H1 (cell line): ENCODE data around the gene E2F3. TPM values are rescaled to one million over a fixed set of nuclear protein-coding genes. Genes with fewer than 3 reads are reported as not detected.
"Not testable (repeated sequence)": the region's sequence is repeated elsewhere in the genome, so short reads cannot be mapped to it uniquely, and the experiment has no call there.

Experiments used
- CTCF ChIA-PET: fragments of 300-600 bp; sonication (Branson Sonifier 250); formaldehyde crosslinking; loops from one replicate; lab custom pipeline; 2021; ENCODE audit not compliant: partially characterized antibody; lab: Charles Lee
- POLR2A ChIA-PET: fragments of 300-600 bp; sonication (Branson Sonifier 250); formaldehyde crosslinking; loops from one replicate; lab custom pipeline; 2021; ENCODE audit warnings: inconsistent platforms; ENCODE audit not compliant: partially characterized antibody; lab: Charles Lee
- DNase-seq, 2 experiments: peaks; one replicate each; pipeline versions ENCODE4 v3.0.0 to v3.0.0-alpha.2; 2010 to 2022; ENCODE audit warnings: low spot score in 2 of 2, low read depth in 1 of 2, mixed read lengths in 1 of 2
- FAIRE-seq: peaks from 2 replicates; lab custom pipeline; 2011; peaks lifted over from hg19 to GRCh38; lab: Jason Lieb, UNC
- H2AFZ ChIP-seq: 2 replicates; pipeline ENCODE4 v1.8.1; 2012; ENCODE audit warnings: low read length, inconsistent platforms
- H2AK5ac ChIP-seq: 2 replicates; pipeline ENCODE4 v1.6.1; 2013; ENCODE audit warnings: low read depth, low read length
- H2BK120ac ChIP-seq: replicated peaks from 2 replicates; pipeline ENCODE3; 2013; ENCODE audit warnings: low read depth, low read length, inconsistent platforms
- H2BK12ac ChIP-seq: 2 replicates; pipeline ENCODE4 v1.6.1; 2013; ENCODE audit warnings: low read depth, low read length
- H2BK15ac ChIP-seq: 2 replicates; pipeline ENCODE4 v1.6.1; 2013; ENCODE audit warnings: low read length
- H2BK20ac ChIP-seq: 2 replicates; pipeline ENCODE4 v1.6.1; 2013; ENCODE audit warnings: low read length
- H2BK5ac ChIP-seq: 2 replicates; pipeline ENCODE4 v1.6.1; 2013; ENCODE audit warnings: low read depth, low read length
- H3K14ac ChIP-seq: 2 replicates; pipeline ENCODE4 v1.6.1; 2013; ENCODE audit warnings: inconsistent platforms; ENCODE audit not compliant: insufficient read length
- H3K18ac ChIP-seq: 2 replicates; pipeline ENCODE4 v1.6.1; 2013; ENCODE audit warnings: low read length; ENCODE audit errors: extremely low read depth
- H3K23ac ChIP-seq: 2 replicates; pipeline ENCODE4 v1.6.1; 2013; ENCODE audit warnings: inconsistent platforms; ENCODE audit not compliant: insufficient read length
- H3K23me2 ChIP-seq: 2 replicates; pipeline ENCODE4 v1.6.1; 2013; ENCODE audit warnings: low read depth, low read length
- H3K27ac ChIP-seq: 2 replicates; pipeline ENCODE4 v1.6.1; 2011; ENCODE audit warnings: low read depth, low read length, inconsistent platforms
- H3K27me3 ChIP-seq, 4 experiments: replicated peaks in 1 of 4; 1 replicate in 1 of 4; 2 replicates in 3 of 4; pipeline versions ENCODE4 v1.6.1 to v1.8.1; 2011 to 2013; ENCODE audit warnings: low read length in 3 of 4, mild to moderate bottlenecking in 3 of 4, inconsistent platforms in 2 of 4, mixed read lengths in 2 of 4, moderate library complexity in 1 of 4; ENCODE audit not compliant: control insufficient read depth in 3 of 4, insufficient read depth in 3 of 4; ENCODE audit errors: extremely low read depth in 1 of 4
- H3K36me3 ChIP-seq, 4 experiments: 2 replicates each; pipeline versions ENCODE4 v1.6.1 to v1.8.1; 2011 to 2013; ENCODE audit warnings: mild to moderate bottlenecking in 4 of 4, low read length in 3 of 4, moderate library complexity in 2 of 4, control low read depth in 1 of 4, inconsistent platforms in 1 of 4; ENCODE audit not compliant: insufficient read depth in 4 of 4, control insufficient read depth in 2 of 4
- H3K4ac ChIP-seq: replicated peaks from 2 replicates; pipeline ENCODE3; 2013; ENCODE audit warnings: low read length, low read depth, mixed read lengths, inconsistent platforms; ENCODE audit not compliant: insufficient read length
- H3K4me1 ChIP-seq, 4 experiments: replicated peaks in 1 of 4; 1 replicate in 1 of 4; 2 replicates in 3 of 4; pipeline versions ENCODE4 v1.6.1 to v1.8.1; 2011 to 2013; ENCODE audit warnings: low read length in 3 of 4, inconsistent platforms in 2 of 4, mixed read lengths in 1 of 4; ENCODE audit not compliant: insufficient read depth in 4 of 4, control insufficient read depth in 3 of 4
- H3K4me2 ChIP-seq, 2 experiments: 2 replicates each; pipeline versions ENCODE4 v1.6.1 to v1.8.1; 2011 to 2013; ENCODE audit warnings: low read depth in 2 of 2, low read length in 2 of 2, control low read depth in 1 of 2, inconsistent platforms in 1 of 2, mild to moderate bottlenecking in 1 of 2; ENCODE audit not compliant: insufficient read depth in 1 of 2
- H3K4me3 ChIP-seq, 4 experiments: fragments of 200-600, 300-600 bp in 1 of 4; sonication (generic), shearing (Covaris generic), sonication (Bioruptor Twin) in 1 of 4; 2 replicates each; pipeline versions ENCODE4 v1.5.1 to v1.8.1; 2011 to 2016; ENCODE audit warnings: low read length in 4 of 4, low read depth in 3 of 4, control low read depth in 2 of 4, inconsistent platforms in 2 of 4, mild to moderate bottlenecking in 2 of 4, mixed read lengths in 1 of 4, moderate library complexity in 1 of 4; ENCODE audit not compliant: insufficient read depth in 2 of 4; ENCODE audit errors: extremely low read depth in 1 of 4
- H3K56ac ChIP-seq: replicated peaks from 2 replicates; pipeline ENCODE3; 2013; ENCODE audit warnings: low read depth, mild to moderate bottlenecking, mixed read lengths, low read length, inconsistent platforms; ENCODE audit not compliant: insufficient read length
- H3K79me1 ChIP-seq: 2 replicates; pipeline ENCODE4 v1.6.1; 2013; ENCODE audit warnings: low read depth, low read length, control low read depth
- H3K79me2 ChIP-seq, 2 experiments: 2 replicates each; pipeline versions ENCODE4 v1.6.1 to v1.8.1; 2012 to 2013; ENCODE audit warnings: low read length in 2 of 2, mild to moderate bottlenecking in 2 of 2, inconsistent platforms in 1 of 2; ENCODE audit not compliant: insufficient read depth in 2 of 2, control insufficient read depth in 1 of 2
- H3K9ac ChIP-seq, 4 experiments: replicated peaks in 1 of 4; 1 replicate in 1 of 4; 2 replicates in 3 of 4; pipeline versions ENCODE4 v1.6.1 to v1.8.1; 2011 to 2013; ENCODE audit warnings: low read depth in 3 of 4, low read length in 3 of 4, control low read depth in 2 of 4, mild to moderate bottlenecking in 2 of 4, moderate library complexity in 2 of 4, inconsistent platforms in 1 of 4; ENCODE audit errors: extremely low read depth in 1 of 4
- H3K9me3 ChIP-seq, 2 experiments: 2 replicates each; pipeline versions ENCODE4 v1.6.1 to v1.8.1; 2012 to 2013; ENCODE audit warnings: mild to moderate bottlenecking in 2 of 2, moderate library complexity in 2 of 2, control low read depth in 1 of 2, inconsistent platforms in 1 of 2, low read depth in 1 of 2, low read length in 1 of 2, mixed read lengths in 1 of 2; ENCODE audit not compliant: insufficient read depth in 2 of 2
- H4K20me1 ChIP-seq, 2 experiments: replicated peaks in 1 of 2; 2 replicates each; pipeline versions ENCODE3 to v1.8.1; 2011 to 2013; ENCODE audit warnings: inconsistent platforms in 2 of 2, low read length in 2 of 2, mild to moderate bottlenecking in 1 of 2; ENCODE audit not compliant: insufficient read depth in 2 of 2, control insufficient read depth in 1 of 2
- H4K5ac ChIP-seq: 2 replicates; pipeline ENCODE4 v1.6.1; 2013; ENCODE audit warnings: low read length, low read depth, mixed read lengths, inconsistent platforms; ENCODE audit not compliant: insufficient read length
- H4K8ac ChIP-seq: 2 replicates; pipeline ENCODE4 v1.8.0; 2013; ENCODE audit warnings: mild to moderate bottlenecking, moderate library complexity, low read length, inconsistent platforms; ENCODE audit not compliant: insufficient read depth; ENCODE audit errors: extremely low read depth
- H4K91ac ChIP-seq: replicated peaks from 2 replicates; pipeline ENCODE3; 2013; ENCODE audit warnings: low read length, mixed read lengths, inconsistent platforms; ENCODE audit not compliant: insufficient read length
- WGBS, 2 experiments: shearing (Covaris generic) in 1 of 2; methylation state at CpG; one replicate each; pipeline versions ENCODE4 v1.1.6 to v1.1.7; 2013 to 2015; ENCODE audit warnings: low lambda C conversion rate in 2 of 2, mixed read lengths in 2 of 2, inconsistent platforms in 1 of 2, low coverage in 1 of 2, missing lambda C conversion rate in 1 of 2; ENCODE audit not compliant: insufficient replicate concordance in 2 of 2, insufficient coverage in 1 of 2, insufficient read length in 1 of 2; ENCODE audit errors: extremely low coverage in 1 of 2, missing lambda C conversion rate in 1 of 2; 5-methylcytosine and 5-hydroxymethylcytosine counted together
- polyA plus RNA-seq, 7 experiments: library from polyadenylated mRNA; depleted of rRNA in 3 of 7; stranded (reverse) in 5 of 7; unstranded in 2 of 7; fragments of >200 nt in 5 of 7; fragments of 200-250 nt in 2 of 7; gene quantifications; 1 replicate in 5 of 7; 2 replicates in 1 of 7; 4 replicates in 1 of 7; pipeline versions ENCODE4 v1.2.1 to v1.2.3, GENCODE V29; 2011 to 2013; ENCODE audit warnings: missing spikeins in 2 of 7, mixed read lengths in 2 of 7
- total RNA-seq: library from RNA; stranded (reverse); fragmentation: NEBNext Ultra II Directional; extraction: Animal tissue kit (Norgen Biotek cat#: 25700); gene quantifications from 2 replicates; pipeline ENCODE4 v1.2.1, GENCODE V29; 2021

Gene E2F3
- total and polyA plus RNA-seq, 2 of the 8 experiments (the other 6 are each of a cell fraction or from before 2014, with no cell fraction given), result 14.9 to 42.2 TPM

DNA sequence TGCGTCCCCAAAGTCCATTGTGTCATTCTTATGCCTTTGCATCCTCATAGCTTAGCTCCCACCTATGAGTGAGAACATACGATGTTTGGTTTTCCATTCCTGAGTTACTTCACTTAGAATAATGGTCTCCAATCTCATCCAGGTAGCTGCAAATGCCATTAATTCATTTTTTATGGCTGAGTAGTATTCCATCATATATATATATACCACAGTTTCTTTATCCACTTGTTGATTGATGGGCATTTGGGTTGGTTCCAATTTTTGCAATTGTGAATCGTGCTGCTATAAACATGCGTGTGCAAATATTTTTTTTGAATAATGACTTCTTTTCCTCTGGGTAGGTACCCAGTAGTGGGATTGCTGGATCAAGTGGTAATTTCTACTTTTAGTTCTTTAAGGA is 63.9 kb downstream of the E2F3 start:
- H3K56ac ChIP-seq, H2AFZ ChIP-seq, H2BK20ac ChIP-seq, H3K27ac ChIP-seq, H3K4me2 ChIP-seq, H3K79me1 ChIP-seq, H3K4me3 ChIP-seq, H3K14ac ChIP-seq, H2AK5ac ChIP-seq, H2BK5ac ChIP-seq, DNase-seq, H4K8ac ChIP-seq, H2BK15ac ChIP-seq, H3K9ac ChIP-seq, H3K4ac ChIP-seq, FAIRE-seq, H4K5ac ChIP-seq, H3K9me3 ChIP-seq, CTCF ChIA-PET, H2BK120ac ChIP-seq, POLR2A ChIA-PET, H2BK12ac ChIP-seq, H3K23ac ChIP-seq, H4K91ac ChIP-seq, H4K20me1 ChIP-seq, H3K36me3 ChIP-seq, H3K27me3 ChIP-seq, H3K18ac ChIP-seq, H3K23me2 ChIP-seq: not testable (repeated sequence)
- WGBS, 2 experiments, result 93% methylated on average over 4 of the region's 4 CpGs; no CpG with 5 or more reads in 1 of the 2 experiments
- Histone ChIP-seq H3K79me2 (peaks cover 0 to 79% of the 10 kb centered on the region in 2 experiments; a peak in 3 of 4 replicates), H3K4me1 (peaks cover 3 to 24% (median 17%) of the 10 kb centered on the region in 4 experiments; a peak in 5 of 7 replicates)
